Measurements from ENCODE around the gene SELENOM.

The SELENOM gene

GRCh38 chr22:31143038-31143437 is 35.7 kb upstream of the SELENOM start:
- H3K9ac ChIP-seq: no peak overlapping the region
- peaks cover 28% of the 10 kb centered on the region for H3K9me3 ChIP-seq
- H3K4me1 ChIP-seq: no peaks in the 10 kb centered on the region
- H3K36me3 ChIP-seq: no peaks in the 10 kb centered on the region
- no peak overlapping the region for H3K27ac ChIP-seq
- no peak overlapping the region for H3K4me3 ChIP-seq
- H4K20me1 ChIP-seq: no peaks in the 10 kb centered on the region
- H3K27me3 ChIP-seq: no peaks in the 10 kb centered on the region
- TF ChIP-seq Cebpa-rat (IDR thresholded peaks at IDR 0.05): no peak
- H3K4me2 ChIP-seq: no peak overlapping the region

GRCh38 chr22:31142285-31142684 is 34.9 kb upstream of the SELENOM start:
- H3K27ac ChIP-seq: no peak overlapping the region
- H3K36me3 ChIP-seq: no peaks in the 10 kb centered on the region
- no peaks in the 10 kb centered on the region for H4K20me1 ChIP-seq
- no peak overlapping the region for H3K4me2 ChIP-seq
- no peak overlapping the region for H3K9ac ChIP-seq
- H3K27me3 ChIP-seq: no peaks in the 10 kb centered on the region
- no peak for TF ChIP-seq Cebpa-rat (IDR thresholded peaks at IDR 0.05)
- no peak overlapping the region for H3K4me3 ChIP-seq
- H3K9me3 ChIP-seq: peaks cover 23% of the 10 kb centered on the region
- H3K4me1 ChIP-seq: no peaks in the 10 kb centered on the region

- Histone ChIP-seq H3K4me1 (no peaks in the 10 kb centered on the region), H3K27ac (no peak overlapping the region), H3K27me3 (no peaks in the 10 kb centered on the region), H3K4me3 (no peak overlapping the region), H4K20me1 (no peaks in the 10 kb centered on the region), H3K36me3 (no peaks in the 10 kb centered on the region), H3K4me2 (no peak overlapping the region), H3K9me3 (peaks cover 16% of the 10 kb centered on the region; the same call in 1 of the 2 replicates), H3K9ac (no peak overlapping the region)
- no peak for TF ChIP-seq Cebpa-rat (IDR thresholded peaks at IDR 0.05)
Measured at GRCh38 chr22:31141551-31141950, 34.2 kb upstream of the SELENOM start.

- Histone ChIP-seq H3K36me3 (no peaks in the 10 kb centered on the region), H4K20me1 (no peaks in the 10 kb centered on the region), H3K27me3 (no peaks in the 10 kb centered on the region), H3K4me1 (no peaks in the 10 kb centered on the region), H3K9me3 (0 out of 2 replicates have a peak, but pooled peaks cover 13% of the 10 kb centered on the region), H3K4me2 (no peak overlapping the region), H3K9ac (no peak overlapping the region), H3K4me3 (no peak overlapping the region), H3K27ac (no peak overlapping the region)
- no peak for TF ChIP-seq Cebpa-rat (IDR thresholded peaks at IDR 0.05)
Measured at GRCh38 chr22:31140746-31141145, 33.4 kb upstream of the SELENOM start.

GRCh38 chr22:31139866-31140716 is 32.7 kb upstream of the SELENOM start, which contains the start of gene PLA2G3:
Gene PLA2G3, minus strand, starts transcription at chr22:31140508. Its CDS starts 154 bp downstream, at chr22:31140354.
- no peak within 1 kb of the TSS for H3K4me2 ChIP-seq
- no peak within 1 kb of the TSS for H3K27ac ChIP-seq
- 0 out of 2 replicates have a peak, but pooled peaks cover 6% of the 10 kb centered on the region for H3K9me3 ChIP-seq
- no peaks in the 10 kb centered on the region for H3K4me1 ChIP-seq
- H4K20me1 ChIP-seq: no peaks in the 10 kb centered on the region
- no peak within 1 kb of the TSS for H3K9ac ChIP-seq
- no peak for TF ChIP-seq Cebpa-rat (IDR thresholded peaks at IDR 0.05)
- no peaks in the 10 kb centered on the region for H3K27me3 ChIP-seq
- no peaks in the 10 kb centered on the region for H3K36me3 ChIP-seq
- H3K4me3 ChIP-seq: no peak within 1 kb of the TSS

GRCh38 chr22:31139066-31139465 is 31.7 kb upstream of the SELENOM start:
- Histone ChIP-seq H3K9ac (no peak overlapping the region), H4K20me1 (no peaks in the 10 kb centered on the region), H3K9me3 (no peaks in the 10 kb centered on the region), H3K4me1 (no peaks in the 10 kb centered on the region), H3K4me2 (no peak overlapping the region), H3K27me3 (no peaks in the 10 kb centered on the region), H3K27ac (no peak overlapping the region), H3K4me3 (no peak overlapping the region), H3K36me3 (no peaks in the 10 kb centered on the region)
- TF ChIP-seq Cebpa-rat (IDR thresholded peaks at IDR 0.05): no peak

GRCh38 chr22:31138126-31138525 is 30.8 kb upstream of the SELENOM start:
- Histone ChIP-seq H3K4me1 (no peaks in the 10 kb centered on the region), H3K9me3 (no peaks in the 10 kb centered on the region), H4K20me1 (no peaks in the 10 kb centered on the region), H3K4me2 (no peak overlapping the region), H3K27me3 (no peaks in the 10 kb centered on the region), H3K9ac (no peak overlapping the region), H3K36me3 (no peaks in the 10 kb centered on the region), H3K27ac (no peak overlapping the region), H3K4me3 (no peak overlapping the region)
- TF ChIP-seq Cebpa-rat (IDR thresholded peaks at IDR 0.05): no peak

GRCh38 chr22:31137721-31138120 is 30.4 kb upstream of the SELENOM start:
- Histone ChIP-seq H3K9ac (no peak overlapping the region), H3K4me2 (no peak overlapping the region), H3K27ac (no peak overlapping the region), H3K27me3 (no peaks in the 10 kb centered on the region), H3K4me3 (no peak overlapping the region), H3K36me3 (no peaks in the 10 kb centered on the region), H3K9me3 (no peaks in the 10 kb centered on the region), H4K20me1 (no peaks in the 10 kb centered on the region), H3K4me1 (no peaks in the 10 kb centered on the region)
- TF ChIP-seq Cebpa-rat (IDR thresholded peaks at IDR 0.05): no peak

- H3K27ac ChIP-seq: no peak overlapping the region
- H3K9ac ChIP-seq: no peak overlapping the region
- no peaks in the 10 kb centered on the region for H3K4me1 ChIP-seq
Measured at GRCh38 chr22:31136711-31137110, 29.3 kb upstream of the SELENOM start.

GRCh38 chr22:31136155-31136554 is 28.8 kb upstream of the SELENOM start:
- no peaks in the 10 kb centered on the region for H3K27me3 ChIP-seq
- H4K20me1 ChIP-seq: no peaks in the 10 kb centered on the region
- TF ChIP-seq Cebpa-rat (IDR thresholded peaks at IDR 0.05): no peak
- no peak overlapping the region for H3K9ac ChIP-seq
- no peak overlapping the region for H3K27ac ChIP-seq
- H3K4me1 ChIP-seq: no peaks in the 10 kb centered on the region
- H3K4me2 ChIP-seq: no peak overlapping the region
- H3K36me3 ChIP-seq: no peaks in the 10 kb centered on the region
- no peak overlapping the region for H3K4me3 ChIP-seq
- H3K9me3 ChIP-seq: no peaks in the 10 kb centered on the region

More at GRCh38 chr22:31136711-31137110, 29.3 kb upstream of the SELENOM start:
- Histone ChIP-seq H3K36me3 (no peaks in the 10 kb centered on the region), H4K20me1 (no peaks in the 10 kb centered on the region), H3K4me3 (no peak overlapping the region), H3K27me3 (no peaks in the 10 kb centered on the region), H3K4me2 (no peak overlapping the region), H3K9me3 (no peaks in the 10 kb centered on the region)
- TF ChIP-seq Cebpa-rat (IDR thresholded peaks at IDR 0.05): no peak
